Stimulated activated effector memory CD8-positive, alpha-beta T cell treated with anti-CD3 and anti-CD28 coated beads, Interleukin-12 subunit alpha, Interleukin-12 subunit beta, amount 100 ng/mL, for 72 hours (primary cell): ENCODE results near the gene TUBA3E.
"Not testable (repeated sequence)": the region's sequence is repeated elsewhere in the genome, so short reads cannot be mapped to it uniquely, and the experiment has no call there.

Experiments
- ATAC-seq: fragments of 150-1000 bp; cut with Tn5 transposase; 2 replicates; pipeline ENCODE4 v1.10.0; 2021
- DNase-seq, 2 donors: peaks; one replicate each; pipeline ENCODE4 v3.0.0; 2021 to 2022; ENCODE audit warnings: low spot score in 2 of 2
- H3K27ac Mint-ChIP-seq: one replicate; pipeline ENCODE4 v1.8.0; 2022; ENCODE audit warnings: mild to moderate bottlenecking, mixed read lengths
- H3K36me3 Mint-ChIP-seq: one replicate; pipeline ENCODE4 v1.8.0; 2022; ENCODE audit warnings: mild to moderate bottlenecking, mixed read lengths
- H3K4me1 Mint-ChIP-seq: one replicate; pipeline ENCODE4 v1.8.0; 2022; ENCODE audit warnings: mixed read lengths
- H3K4me3 Mint-ChIP-seq: one replicate; pipeline ENCODE4 v1.8.0; 2022; ENCODE audit warnings: mild to moderate bottlenecking, mixed read lengths
- H3K9me3 Mint-ChIP-seq: one replicate; pipeline ENCODE4 v1.8.0; 2022; ENCODE audit warnings: mixed read lengths

TUBA3E gene

DNA sequence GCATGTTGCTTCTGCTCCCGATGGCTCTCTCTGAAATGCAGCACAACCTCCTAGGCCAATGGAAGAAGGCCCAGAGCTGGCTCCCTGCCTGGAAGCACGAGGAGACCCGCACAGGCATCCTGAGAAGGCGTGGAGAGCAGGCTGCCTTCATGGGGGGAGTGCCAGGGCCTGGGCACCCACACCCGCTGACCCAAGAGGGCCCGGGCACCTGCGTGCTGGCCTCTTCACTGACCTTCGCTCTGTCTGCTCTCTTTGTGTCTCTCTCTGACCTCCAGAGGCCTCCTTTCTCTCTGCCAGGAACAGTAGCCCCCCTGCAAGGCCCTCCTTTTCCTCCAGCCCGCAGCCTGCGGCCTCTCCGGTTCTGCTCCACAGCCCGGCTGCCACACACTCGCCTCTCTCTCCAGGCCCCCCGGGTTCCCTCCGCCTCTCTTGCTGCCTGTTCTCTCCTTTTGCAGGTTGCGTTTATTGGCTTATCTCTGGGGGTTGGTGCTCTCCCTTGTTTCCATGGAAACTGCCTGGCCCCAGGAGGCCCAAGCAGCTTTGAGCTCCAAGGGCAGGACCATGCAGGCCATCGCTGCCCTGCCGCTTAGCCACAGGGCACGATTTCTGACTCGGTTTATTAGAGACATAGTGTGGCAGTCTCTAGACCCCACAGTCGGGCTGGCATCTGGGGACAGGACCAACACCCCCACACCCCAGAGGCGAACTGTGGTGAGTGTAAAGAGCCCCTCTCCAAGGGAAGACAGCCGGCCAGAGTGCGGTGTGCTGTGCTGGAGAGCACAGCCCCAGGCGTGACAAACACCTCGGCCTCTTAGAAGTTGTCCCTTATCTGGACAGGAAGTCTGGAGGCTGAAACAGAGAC lies 14.5 kb downstream of the TUBA3E start:
- ATAC-seq (no peak), DNase-seq (no peak)
- Mint-ChIP-seq H3K4me3 (peak overlapping the region; percentile 89), H3K36me3 (peaks cover 48% of the 10 kb centered on the region), H3K4me1 (peaks cover 24% of the 10 kb centered on the region), H3K27ac (peak overlapping the region; percentile 89), H3K9me3 (no peaks in the 10 kb centered on the region)

DNA sequence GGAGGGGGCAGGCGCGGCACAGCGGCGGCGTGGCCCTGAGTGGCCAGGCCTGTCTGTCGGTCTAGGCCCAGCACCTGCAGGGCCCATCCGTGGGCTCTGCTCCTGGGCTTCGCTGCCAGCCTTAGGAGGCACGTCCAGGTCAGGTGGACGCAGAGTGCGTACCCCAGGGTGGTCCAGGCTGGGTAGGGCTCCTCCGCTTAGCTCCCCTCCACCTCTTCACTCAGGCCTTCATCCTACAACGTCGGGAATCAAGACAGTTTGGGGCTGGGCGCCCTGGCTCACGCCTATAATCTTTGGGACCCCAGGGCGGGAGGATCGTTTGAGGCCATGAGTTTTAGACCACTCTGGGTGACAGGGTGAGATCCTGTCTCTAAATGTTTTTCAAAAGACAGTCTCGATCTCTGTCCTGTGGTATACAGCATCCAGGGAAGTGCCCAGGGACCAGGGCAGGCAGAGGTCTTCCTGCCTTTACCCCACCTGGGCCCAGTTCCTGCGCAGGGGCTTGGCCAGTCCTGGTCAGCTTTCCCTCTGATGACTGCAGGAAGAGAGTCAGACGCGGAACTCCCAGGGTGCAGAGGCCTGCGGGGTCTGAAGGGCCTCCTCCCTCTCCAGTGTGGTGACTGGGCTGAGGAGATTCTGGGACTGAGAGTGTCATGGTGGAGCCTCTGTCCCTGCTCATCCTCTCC lies 15.3 kb downstream of the TUBA3E start:
- ATAC-seq = not testable (repeated sequence)
- H3K36me3 Mint-ChIP-seq = peaks cover 56% of the 10 kb centered on the region
- peak in 1 of 2 donors; percentile 57 for DNase-seq

DNA sequence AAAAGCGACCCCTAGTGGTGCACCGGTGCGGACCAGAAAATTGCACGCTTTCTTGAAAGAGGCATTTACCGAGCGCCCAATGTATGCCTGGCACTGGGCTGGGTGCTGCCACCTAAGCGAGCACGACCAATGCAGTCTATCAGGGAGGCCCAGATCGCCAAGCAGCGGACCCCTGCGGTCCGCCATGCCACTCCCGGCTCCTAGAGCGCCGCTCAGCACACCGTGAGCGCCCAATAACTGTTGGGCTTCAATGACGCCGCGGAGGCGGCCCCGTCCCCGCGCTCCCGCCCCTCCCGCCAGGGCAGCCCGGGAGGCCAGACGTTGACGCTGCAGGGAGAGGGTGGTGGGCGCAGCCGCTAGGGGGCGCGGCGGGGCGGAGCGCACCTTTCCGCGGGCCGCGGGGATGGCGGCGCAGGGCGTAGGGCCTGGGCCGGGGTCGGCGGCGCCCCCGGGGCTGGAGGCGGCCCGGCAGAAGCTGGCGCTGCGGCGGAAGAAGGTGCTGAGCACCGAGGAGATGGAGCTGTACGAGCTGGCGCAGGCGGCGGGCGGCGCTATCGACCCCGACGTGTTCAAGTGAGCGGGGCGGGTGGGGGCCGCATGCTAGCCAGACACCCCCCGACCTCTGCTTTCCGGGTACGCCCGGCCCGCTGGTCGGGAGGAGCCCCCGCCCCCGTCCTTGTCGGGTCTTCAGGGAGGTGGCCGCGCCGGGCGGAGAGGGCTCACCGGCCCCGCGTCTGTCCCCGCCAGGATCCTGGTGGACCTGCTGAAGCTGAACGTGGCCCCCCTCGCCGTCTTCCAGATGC lies 16.2 kb downstream of the TUBA3E start, which contains the start of gene MZT2B:
Gene MZT2B (plus strand): TSS at position 383 of the 803 bp plus-strand sequence. CDS start 21 bp downstream, at position 404.
- Mint-ChIP-seq H3K36me3 (peaks cover 59% of the 10 kb centered on the region), H3K4me3 (peak within 1 kb of the TSS; percentile 89), H3K4me1 (peaks cover 24% of the 10 kb centered on the region), H3K27ac (peak within 1 kb of the TSS; percentile 96)
- H3K9me3 Mint-ChIP-seq = not testable (repeated sequence)
- peak; percentile 90 for ATAC-seq
- peak; percentile 89 to 92 for DNase-seq

More for the DNA sequence above, 15.3 kb downstream of the TUBA3E start:
- not testable (repeated sequence) for H3K9me3 Mint-ChIP-seq
- peak overlapping the region; percentile 89 for H3K27ac Mint-ChIP-seq
- H3K4me1 Mint-ChIP-seq = peaks cover 24% of the 10 kb centered on the region
- H3K4me3 Mint-ChIP-seq = peak overlapping the region; percentile 89

DNA sequence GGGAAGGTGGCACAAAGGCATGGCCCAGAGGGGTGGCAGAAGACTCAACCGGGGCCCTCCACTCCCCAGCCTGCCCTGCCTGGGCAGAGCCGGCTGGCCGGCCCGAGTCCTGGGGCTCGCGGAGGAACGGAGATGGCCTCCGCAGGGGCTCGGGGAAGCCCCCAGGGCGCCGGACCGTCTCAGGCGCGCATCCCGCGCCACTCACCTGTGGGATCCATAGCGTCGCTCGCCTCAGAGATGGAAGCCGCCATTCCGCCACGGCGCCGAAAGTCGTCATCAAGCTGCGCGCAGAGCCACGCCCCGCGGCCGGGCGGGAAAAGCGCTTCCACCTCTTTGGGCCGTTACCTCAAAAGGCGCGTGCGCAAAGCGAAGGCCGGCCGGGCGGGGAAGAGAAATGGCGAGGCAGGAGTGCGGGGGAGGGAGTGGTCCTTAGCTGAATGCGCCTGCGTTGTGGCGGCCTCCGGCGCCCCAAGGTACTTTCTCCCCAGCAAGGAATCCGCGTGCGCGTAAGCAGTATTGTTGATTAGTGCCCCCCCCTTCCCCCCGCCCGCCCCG lies 16.8 kb downstream of the TUBA3E start, which contains the start of gene SMPD4:
Gene SMPD4 (minus strand): TSS at position 278 of the 555 bp plus-strand sequence. CDS start 5,010 bp downstream, outside the sequence.
- H3K4me3 Mint-ChIP-seq = peak within 1 kb of the TSS; percentile 89
- H3K9me3 Mint-ChIP-seq = no peaks in the 10 kb centered on the region
- peak within 1 kb of the TSS; percentile 96 for H3K27ac Mint-ChIP-seq
- DNase-seq (peak; percentile 96 to 99), ATAC-seq (peak; percentile 79)
- peaks cover 63% of the 10 kb centered on the region for H3K36me3 Mint-ChIP-seq
- H3K4me1 Mint-ChIP-seq = peaks cover 24% of the 10 kb centered on the region

DNA sequence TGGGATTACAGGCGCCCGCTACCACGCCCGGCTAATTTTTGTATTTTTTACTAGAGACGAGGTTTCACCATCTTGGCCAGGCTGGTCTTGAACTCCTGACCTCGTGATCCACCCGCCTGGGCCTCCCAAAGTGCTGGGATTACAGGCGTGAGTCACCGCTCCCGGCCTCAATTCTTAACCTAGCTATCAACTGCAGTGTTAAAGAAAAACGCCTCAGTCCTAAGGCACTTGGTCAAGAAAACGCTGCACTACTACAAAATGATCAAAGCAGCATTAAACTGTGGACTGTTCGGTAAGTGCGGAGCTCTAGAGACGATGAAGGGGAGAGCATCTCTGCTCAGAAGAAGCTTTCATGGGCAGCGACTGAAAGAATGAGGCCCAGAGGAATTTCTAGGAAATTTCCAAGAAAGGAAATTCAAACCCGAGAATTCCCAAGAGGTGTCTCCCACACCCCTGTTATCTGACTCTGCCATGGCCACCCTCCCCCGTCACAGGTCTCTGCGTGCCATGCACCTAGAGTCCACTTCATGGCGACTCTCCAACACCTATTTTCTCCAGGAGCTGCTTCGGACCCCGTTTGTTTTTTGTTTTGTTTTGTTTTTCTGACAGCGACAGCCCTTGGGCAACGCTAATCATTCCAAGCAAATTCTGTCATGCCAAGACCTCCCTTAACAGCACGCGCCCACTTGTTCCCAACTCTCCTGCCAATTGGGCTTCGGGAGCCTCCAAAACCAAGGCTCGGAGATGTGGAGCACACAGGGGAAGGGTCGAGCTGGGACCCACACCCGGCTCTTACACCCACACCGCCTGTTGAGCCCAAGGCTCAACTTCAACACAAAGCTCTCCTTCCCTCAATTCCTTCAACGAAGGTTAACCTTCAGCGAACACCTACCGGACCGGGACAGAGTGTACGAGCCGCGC lies 17.6 kb downstream of the TUBA3E start:
- peaks cover 18% of the 10 kb centered on the region for H3K4me1 Mint-ChIP-seq
- H3K36me3 Mint-ChIP-seq = peaks cover 64% of the 10 kb centered on the region
- peak overlapping the region; percentile 96 for H3K27ac Mint-ChIP-seq
- not testable (repeated sequence) for H3K9me3 Mint-ChIP-seq, DNase-seq, ATAC-seq
- peak overlapping the region; percentile 89 for H3K4me3 Mint-ChIP-seq

DNA sequence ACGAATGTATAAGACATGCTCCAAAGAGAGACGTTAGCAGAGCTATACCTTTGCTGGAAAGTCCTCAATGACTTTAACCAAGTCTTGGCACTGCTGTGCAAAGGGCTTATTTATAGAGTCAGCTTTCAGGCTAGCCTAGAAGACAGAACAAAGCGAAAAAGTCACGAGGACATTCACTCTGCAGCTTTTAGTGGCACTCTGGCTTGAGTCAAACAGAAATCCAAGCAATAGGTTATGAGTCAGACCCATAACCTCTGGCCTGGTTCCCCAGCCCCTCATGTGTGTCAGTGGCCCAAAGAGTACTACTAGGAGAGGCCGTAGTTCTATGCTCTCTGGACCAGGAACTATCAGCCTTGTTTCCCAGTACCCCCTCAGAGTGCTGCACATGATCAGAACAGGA lies 23.4 kb downstream of the TUBA3E start:
- peak; percentile 93 for ATAC-seq
- not testable (repeated sequence) for H3K9me3 Mint-ChIP-seq, H3K4me1 Mint-ChIP-seq, DNase-seq, H3K4me3 Mint-ChIP-seq
- Mint-ChIP-seq H3K36me3 (peaks cover 92% of the 10 kb centered on the region), H3K27ac (peak overlapping the region; percentile 68)

DNA sequence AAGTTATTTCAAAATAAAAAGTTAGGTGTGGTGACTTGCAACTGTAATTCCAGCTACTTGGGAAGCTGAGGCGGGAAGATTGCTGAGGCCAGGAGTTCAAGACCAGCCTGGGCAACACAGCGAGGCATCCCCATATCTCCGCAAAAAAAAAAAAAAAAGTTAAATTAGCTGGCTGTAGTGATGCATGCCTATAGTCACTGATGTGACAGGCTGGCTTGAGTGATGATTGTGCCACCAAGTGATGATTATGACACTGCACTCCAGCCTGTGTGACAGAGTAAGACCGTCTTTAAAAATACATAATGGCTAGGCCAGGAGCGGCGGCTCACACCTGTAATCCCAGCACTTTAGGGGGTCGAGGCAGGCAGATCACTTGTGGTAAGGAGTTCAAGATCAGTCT lies 28.3 kb downstream of the TUBA3E start:
- ATAC-seq = no peak
- peaks cover 100% of the 10 kb centered on the region for H3K36me3 Mint-ChIP-seq

DNA sequence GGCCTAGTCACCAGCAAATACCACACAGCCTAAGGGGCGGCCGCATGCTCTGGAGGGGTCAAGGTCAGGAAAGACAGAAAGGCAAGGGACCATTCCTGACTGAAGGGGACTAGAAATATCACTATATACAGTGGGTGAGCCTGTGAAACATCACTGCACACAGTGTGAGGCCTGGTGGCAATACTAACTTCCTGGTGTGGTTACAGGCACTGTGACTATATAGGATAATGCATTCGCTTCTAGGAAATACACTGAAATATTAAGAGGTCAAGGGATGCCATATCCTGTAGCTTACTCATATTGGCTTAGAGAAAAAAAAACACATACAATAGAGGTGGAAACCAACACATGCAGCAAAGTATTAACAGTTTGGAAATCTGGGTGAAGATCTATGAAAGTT lies 29.1 kb downstream of the TUBA3E start:
- H3K4me3 Mint-ChIP-seq, H3K9me3 Mint-ChIP-seq, DNase-seq, H3K4me1 Mint-ChIP-seq, H3K27ac Mint-ChIP-seq: not testable (repeated sequence)
- peak; percentile 94 for ATAC-seq
- peaks cover 100% of the 10 kb centered on the region for H3K36me3 Mint-ChIP-seq

More for the DNA sequence above, 28.3 kb downstream of the TUBA3E start:
- Mint-ChIP-seq H3K4me1 (peaks cover 7% of the 10 kb centered on the region), H3K4me3 (no peak overlapping the region), H3K9me3 (no peaks in the 10 kb centered on the region), H3K27ac (no peak overlapping the region)
- no peak for DNase-seq

DNA sequence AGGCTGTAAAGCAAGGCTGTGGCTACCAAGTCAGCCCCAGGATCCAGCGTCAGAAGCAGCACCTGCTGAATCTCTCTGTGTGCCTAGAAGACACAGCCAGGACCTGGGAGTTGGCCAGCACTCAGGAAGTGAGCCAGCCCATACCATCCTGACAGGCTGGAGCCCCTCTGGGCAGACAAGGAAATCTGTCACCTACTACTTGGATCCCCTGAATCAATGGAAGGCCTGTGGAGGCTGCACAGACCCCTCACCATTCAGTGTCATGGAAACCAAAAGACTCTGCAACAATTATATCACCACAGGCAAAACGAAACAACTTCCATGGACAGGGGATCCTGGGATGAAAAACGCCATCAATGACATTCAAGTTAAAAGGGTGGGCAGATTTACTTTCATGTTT lies 31.6 kb downstream of the TUBA3E start:
- ATAC-seq, H3K4me1 Mint-ChIP-seq, H3K27ac Mint-ChIP-seq, DNase-seq, H3K9me3 Mint-ChIP-seq, H3K4me3 Mint-ChIP-seq: not testable (repeated sequence)
- H3K36me3 Mint-ChIP-seq = peaks cover 93% of the 10 kb centered on the region

DNA sequence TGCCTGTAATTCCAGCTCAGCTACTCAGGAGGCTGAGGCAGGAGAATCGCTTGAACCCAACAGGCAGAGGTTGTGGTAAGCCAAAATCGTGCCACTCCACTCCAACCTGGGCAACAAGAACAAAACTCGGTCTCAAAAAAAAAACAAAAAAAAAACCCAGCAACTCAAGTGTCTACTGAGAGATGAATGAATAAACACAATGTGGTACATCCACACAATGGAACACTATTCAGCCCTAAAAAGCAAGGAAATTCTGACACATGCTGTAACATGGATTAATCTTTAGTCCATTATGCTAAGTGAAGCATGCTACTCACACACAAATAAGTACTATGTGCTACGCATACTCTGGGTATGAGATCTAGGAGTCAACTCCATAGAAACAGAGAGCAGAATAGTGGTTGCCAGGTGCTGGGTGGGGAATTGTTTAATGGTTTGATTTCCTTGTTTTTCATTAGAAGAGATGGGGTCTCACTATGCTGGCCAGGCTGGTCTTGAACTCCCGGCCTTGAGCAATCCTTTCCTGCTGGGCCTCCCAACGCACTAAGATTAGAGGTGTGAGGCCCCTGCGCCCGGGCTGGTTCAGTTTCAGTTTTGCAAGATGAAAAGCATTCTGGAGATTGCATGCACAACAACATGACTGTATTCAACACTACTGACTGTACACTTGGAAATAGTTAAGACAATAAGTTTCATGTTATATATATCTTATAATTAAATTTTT lies 32.8 kb downstream of the TUBA3E start:
- H3K4me3 Mint-ChIP-seq = no peak overlapping the region
- peaks cover 7% of the 10 kb centered on the region for H3K4me1 Mint-ChIP-seq
- DNase-seq = no peak
- H3K36me3 Mint-ChIP-seq = peaks cover 82% of the 10 kb centered on the region
- ATAC-seq = no peak
- no peaks in the 10 kb centered on the region for H3K9me3 Mint-ChIP-seq
- H3K27ac Mint-ChIP-seq = no peak overlapping the region

DNA sequence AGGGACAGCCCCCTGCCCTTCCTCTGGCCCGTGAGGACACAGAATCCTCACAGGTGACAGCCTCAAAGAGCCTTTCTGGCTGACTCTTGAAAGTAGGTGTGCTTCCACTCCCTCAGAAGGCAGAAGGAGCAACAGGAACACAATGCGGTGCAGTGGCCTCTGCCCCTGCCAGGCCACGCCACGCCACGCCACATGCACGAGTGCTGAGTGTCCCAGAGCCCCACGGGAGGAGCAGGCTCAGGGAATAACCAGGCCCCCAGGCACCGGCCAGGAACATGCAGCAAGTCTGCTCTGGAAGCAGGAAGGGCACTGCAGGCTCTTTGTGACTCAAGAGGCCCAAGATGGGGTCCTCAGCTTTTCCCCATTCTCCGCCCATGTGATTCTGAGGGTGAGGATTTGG lies 35.3 kb downstream of the TUBA3E start:
- H3K36me3 Mint-ChIP-seq = peaks cover 80% of the 10 kb centered on the region
- H3K9me3 Mint-ChIP-seq = no peaks in the 10 kb centered on the region
- H3K4me3 Mint-ChIP-seq = no peak overlapping the region
- H3K27ac Mint-ChIP-seq = no peak overlapping the region
- DNase-seq (no peak), ATAC-seq (no peak)
- H3K4me1 Mint-ChIP-seq = peaks cover 16% of the 10 kb centered on the region

DNA sequence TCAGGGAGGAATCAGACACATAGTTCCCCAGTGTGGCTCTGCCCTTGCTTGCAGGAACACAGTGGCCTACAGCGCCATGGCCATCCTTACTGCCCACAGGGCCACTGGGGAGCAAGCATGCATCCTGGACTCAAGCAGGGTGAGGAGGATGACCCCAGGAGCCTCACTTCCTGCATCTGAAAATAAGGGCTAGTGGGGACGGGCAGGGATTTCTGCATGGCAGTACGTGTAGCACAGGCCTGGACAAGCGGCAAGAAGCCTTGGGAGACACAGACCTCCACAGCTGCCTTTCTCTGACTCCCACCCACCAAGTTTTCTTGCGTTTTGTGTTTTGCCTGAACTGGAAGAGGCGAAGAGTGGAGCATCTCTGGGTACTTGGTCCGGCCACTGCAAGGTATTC lies 35.8 kb downstream of the TUBA3E start:
- H3K4me3 Mint-ChIP-seq = not testable (repeated sequence)

More for the DNA sequence above, 35.8 kb downstream of the TUBA3E start:
- not testable (repeated sequence) for ATAC-seq, DNase-seq, H3K9me3 Mint-ChIP-seq, H3K27ac Mint-ChIP-seq
- Mint-ChIP-seq H3K4me1 (peaks cover 21% of the 10 kb centered on the region), H3K36me3 (peaks cover 79% of the 10 kb centered on the region)
